Pulmonary artery endothelial cell (primary cell): ENCODE measurements around the gene ARHGAP6. TPM values are rescaled to one million over a fixed set of nuclear protein-coding genes. Genes with fewer than 3 reads are reported as not detected.
"Not testable (repeated sequence)": the region's sequence is repeated elsewhere in the genome, so short reads cannot be mapped to it uniquely, and the experiment has no call there.

Experiments
- DNase-seq: peaks from one replicate; pipeline ENCODE4 v3.0.0-alpha.2; 2011; ENCODE audit warnings: low read depth, low spot score
- total RNA-seq: library from RNA; depleted of rRNA; stranded (reverse); fragments of >200 nt; gene quantifications from 2 replicates; pipeline ENCODE4 v1.2.3, GENCODE V29; 2014

The ARHGAP6 gene
- total RNA-seq, 1 donor from 2014 or later = 0.86 TPM

GRCh38 chrX:11648705-11649519 lies 16.8 kb downstream of the ARHGAP6 start:
- no peak for DNase-seq

DNA sequence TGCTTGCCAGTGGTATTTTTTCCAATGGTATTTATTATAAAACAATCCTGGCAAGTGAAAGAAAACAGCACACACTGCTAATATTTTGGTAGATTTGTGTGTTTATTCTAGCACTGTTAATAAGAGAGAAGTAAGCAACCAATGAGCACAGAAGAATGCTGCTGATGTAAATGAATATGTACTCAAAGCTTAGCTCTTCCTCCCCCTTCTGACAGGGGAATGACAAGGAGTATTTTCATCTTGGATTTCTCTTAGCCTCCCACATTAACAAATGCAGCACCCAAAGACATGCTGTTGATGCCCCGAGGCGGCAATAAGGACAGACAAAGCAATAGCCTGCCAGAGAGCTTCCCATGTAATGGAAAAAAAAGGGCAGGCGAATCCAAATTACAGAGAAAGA lies 18.6 kb downstream of the ARHGAP6 start:
- DNase-seq = no peak

- no peak for DNase-seq
These were observed 24.2 kb downstream of the ARHGAP6 start for GRCh38 chrX:11641349-11642065.

DNA sequence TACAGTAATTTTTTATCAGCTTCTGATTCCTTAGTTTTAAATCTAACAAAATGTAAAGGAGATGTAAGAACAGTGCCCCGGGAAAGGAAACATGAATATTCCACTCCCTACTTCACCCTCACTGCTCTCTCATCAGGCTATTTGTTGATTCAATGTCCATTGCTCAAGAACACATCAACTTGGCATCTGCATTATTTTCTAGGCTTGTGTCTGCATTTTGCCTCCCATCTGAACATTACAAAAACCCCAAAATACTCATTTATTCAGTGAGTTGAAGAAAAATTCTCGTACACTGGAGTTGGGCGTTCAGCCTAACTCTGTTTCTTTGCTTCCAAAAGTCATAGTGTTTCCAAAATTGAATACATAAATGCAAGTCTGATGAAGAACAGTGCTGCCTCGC lies 25.6 kb downstream of the ARHGAP6 start:
- no peak for DNase-seq

DNA sequence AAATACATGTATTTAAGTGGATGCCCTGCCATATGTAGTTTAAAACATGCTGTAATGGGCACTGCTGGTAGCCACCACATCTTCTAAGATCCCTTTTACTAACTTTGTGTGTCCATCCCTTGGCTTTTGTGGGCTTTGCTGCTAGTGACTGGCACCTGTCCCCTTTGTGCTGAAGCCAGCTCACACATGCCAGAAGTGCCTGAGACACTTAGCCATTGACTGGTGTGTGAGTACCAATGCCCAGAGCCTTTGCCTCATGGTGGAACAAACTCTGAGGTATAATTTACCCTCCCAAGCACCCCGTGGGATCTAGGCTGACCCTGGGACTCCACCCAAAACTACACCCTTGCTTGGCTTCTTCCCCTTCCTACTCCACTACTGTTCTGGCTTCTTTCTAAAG lies 33.0 kb downstream of the ARHGAP6 start:
- DNase-seq = no peak

DNA sequence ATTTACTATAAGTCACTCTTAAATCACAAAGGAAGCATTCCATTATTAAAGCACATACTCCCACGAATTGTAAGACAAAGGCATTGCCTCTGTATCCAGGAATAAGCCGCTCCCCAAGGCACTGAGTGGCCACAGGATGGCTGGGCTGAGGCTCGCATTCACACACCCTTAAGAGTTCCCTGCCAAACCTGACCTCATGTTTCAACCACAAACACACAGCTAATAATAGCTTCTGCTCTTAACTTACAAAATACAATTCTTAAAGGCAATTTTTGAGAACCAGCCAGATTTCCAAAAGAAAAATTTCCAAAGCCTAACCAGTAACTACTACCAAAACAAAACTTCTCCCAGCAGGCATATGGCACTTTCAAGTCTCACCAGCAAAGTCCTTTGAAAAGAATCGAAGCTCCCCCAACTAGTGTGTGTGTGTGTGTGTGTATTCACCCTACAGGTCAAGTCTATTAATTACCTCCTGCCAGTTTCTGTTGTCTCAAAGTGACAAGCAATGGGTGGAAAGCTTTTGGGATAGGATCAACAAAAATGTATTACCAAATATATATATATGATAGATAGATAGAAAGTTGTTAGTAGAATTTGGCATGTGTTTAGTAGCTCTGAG lies 36.0 kb downstream of the ARHGAP6 start:
- DNase-seq = no peak

DNA sequence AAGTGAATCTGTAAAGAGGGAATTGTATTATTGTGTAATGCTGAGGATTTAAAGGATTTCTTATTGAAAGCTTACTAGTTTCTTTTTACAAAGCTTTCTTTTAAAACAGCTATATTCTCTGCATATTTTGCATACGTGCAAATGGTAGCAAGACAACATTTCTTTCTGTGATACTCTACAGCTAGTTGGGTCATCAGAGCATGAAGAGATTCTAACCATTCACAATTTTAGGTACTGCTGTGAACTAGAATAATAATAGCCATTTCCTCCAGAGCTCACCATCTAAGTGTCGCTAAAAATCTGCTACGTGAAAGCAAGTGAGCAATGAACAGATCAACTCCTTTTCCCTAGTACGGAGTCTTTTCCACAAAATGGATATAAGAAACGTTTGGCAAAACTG lies 37.3 kb downstream of the ARHGAP6 start:
- no peak for DNase-seq

- no peak for DNase-seq
These were observed 39.4 kb downstream of the ARHGAP6 start for GRCh38 chrX:11626351-11626750.

- no peak for DNase-seq
These were observed 46.3 kb downstream of the ARHGAP6 start for GRCh38 chrX:11619441-11619840.

DNA sequence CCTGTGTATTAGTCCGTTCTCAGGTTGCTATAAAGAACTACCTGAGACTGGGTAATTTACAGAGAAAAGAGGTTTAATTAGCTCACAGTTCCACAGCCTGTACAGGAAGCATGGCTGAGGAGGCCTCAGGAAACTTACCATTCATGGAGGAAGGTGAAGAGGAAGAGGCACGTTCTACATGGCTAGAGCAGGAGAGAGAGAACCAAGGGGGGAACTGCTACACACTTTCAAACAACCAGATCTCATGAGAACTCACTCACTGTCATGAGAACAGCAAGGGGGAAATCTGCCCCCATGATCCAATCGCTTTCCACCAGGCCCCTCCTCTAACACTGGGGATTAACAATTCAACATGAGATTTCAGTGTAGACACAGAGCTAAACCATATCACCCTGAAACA lies 51.5 kb downstream of the ARHGAP6 start:
- DNase-seq = not testable (repeated sequence)

DNA sequence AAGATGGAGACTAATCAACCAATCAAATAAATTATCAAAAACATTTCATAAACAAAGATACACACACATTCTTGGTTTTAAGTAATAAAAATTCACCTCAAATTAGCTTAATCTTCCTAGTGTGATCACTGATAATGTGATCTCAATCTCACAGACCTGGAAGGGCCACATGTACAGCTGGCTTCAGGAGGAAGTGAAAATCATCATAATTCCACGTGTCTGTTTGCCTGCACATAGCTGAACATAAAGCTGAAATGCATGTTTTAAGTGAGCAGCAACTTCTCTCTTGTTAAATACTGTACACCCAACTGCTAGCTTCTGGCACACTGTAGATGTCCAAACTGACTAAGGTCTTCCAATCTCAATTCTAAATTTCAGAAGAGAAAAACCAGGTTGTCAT lies 53.8 kb downstream of the ARHGAP6 start:
- DNase-seq = no peak

GRCh38 chrX:11611161-11611560 lies 54.6 kb downstream of the ARHGAP6 start:
- DNase-seq = no peak

DNA sequence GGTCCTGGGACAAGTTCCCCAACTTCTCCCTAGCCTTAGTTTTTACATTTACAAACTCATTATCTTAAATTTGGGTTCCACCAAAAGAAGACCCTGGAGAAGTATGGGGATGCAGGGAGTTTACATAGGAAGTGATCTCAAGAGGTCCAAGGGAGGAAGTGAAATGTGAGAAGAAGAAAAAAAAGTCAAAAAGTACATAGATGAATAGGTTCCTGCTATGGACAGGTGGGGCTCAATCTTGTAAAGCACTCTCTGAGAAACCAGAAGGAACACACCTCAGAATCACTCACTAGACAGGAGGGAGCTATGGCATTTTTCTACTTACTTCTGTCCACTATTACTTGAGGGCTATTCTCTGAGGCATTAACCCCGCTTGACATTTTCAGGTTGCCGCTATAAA lies 56.6 kb downstream of the ARHGAP6 start:
- DNase-seq = no peak

GRCh38 chrX:11606408-11606807 lies 59.3 kb downstream of the ARHGAP6 start:
- no peak for DNase-seq

GRCh38 chrX:11600578-11600977 lies 65.1 kb downstream of the ARHGAP6 start:
- no peak for DNase-seq

- DNase-seq = no peak
These were observed 68.2 kb downstream of the ARHGAP6 start for GRCh38 chrX:11597479-11597878.

GRCh38 chrX:11591723-11592346 lies 73.9 kb downstream of the ARHGAP6 start:
- no peak for DNase-seq

- no peak for DNase-seq
These were observed 76.1 kb downstream of the ARHGAP6 start for GRCh38 chrX:11589641-11590040.

DNA sequence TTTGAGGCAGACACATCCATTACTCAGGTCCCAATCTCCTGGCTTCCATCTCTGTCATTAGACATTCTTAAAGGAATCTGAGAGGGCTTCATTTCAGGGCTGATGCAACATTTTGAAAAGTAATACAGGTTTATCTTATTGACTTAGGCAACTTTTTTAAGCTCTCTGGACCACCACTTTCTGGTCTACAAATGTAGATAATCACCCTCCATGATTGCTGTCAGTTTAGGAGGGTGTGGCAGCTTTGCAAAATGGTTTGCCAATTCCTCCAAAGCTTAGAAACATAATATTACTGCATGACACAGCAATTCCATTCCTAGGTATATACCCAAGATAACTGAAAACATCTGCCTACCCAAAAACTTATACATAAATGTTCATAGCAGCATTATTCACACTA lies 77.6 kb downstream of the ARHGAP6 start:
- DNase-seq = no peak

GRCh38 chrX:11585174-11585573 lies 80.5 kb downstream of the ARHGAP6 start:
- no peak for DNase-seq

DNA sequence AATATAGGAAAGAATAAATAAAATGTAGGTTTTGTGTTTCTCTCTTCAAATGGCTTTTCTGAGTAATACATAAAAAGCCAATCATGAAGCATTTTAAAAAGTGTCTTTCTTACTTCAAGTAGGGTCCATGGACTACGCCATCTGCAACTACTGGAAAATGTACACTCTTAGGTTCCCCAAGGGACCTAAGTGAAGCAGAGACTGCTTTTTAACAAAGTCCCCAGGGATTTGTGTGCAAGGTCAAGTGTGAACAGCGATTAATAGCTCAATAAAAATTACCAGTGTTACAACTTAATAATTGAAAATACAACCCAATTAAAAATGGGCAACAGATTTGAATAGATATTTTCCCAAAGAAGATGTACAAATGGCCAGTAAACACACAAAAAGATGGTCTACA lies 84.9 kb downstream of the ARHGAP6 start:
- DNase-seq = no peak
